Measurements from ENCODE around the gene SEMA3E.
A peak's percentile ranks its signal among the peaks of the same experiment; 100 is the strongest.

The SEMA3E gene

DNA sequence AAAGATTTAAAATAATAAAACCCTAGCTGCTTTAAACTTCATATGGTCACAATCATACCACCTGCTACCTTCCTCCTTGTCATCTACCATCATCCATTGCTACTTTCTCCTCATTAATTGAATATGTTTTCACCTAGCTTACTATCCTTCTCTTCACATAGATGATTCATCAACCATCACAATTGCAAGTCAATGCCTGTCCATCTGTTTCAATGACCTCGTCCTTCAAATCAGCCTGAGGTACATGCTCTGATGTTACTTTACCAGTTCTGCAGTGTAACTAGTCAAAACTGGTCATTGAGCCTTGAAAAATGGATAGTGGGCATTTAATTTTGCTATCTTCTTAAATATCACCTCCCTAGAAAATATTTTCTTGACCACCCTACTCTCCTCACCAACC lies 164.7 kb downstream of the SEMA3E start:
- DNase-seq = no peak
- peaks cover 4% of the 10 kb centered on the region for H3K27me3 Mint-ChIP-seq (ENCODE audit: low read depth, poor library complexity)
- no peaks in the 10 kb centered on the region for H3K36me3 Mint-ChIP-seq (ENCODE audit: low read depth)
- TF ChIP-seq CTCF (IDR thresholded peaks at IDR 0.05) = no peak
- H3K9me3 Mint-ChIP-seq = no peaks in the 10 kb centered on the region
- H3K4me1 Mint-ChIP-seq = no peaks in the 10 kb centered on the region
- no peak overlapping the region for H3K4me3 Mint-ChIP-seq
- no peak overlapping the region for H3K27ac Mint-ChIP-seq

DNA sequence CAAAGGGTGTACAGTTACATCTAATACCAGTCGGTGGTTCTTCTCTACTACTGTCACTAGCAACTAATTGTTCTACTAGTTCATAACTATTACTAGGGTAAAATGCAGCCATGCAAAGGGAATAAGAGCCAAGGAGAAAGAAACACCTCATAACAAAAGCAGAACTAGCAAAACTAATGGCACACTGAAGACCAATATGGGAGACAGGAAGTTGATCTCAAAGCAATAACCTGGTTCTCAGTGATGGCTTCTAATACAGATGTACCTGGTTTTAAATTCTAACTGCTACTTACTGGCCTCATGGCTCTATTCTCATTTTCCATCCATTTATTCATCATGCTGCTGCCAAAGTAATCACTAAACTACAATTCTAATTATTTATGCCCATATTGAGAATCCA lies 170.3 kb downstream of the SEMA3E start:
- no peak for TF ChIP-seq CTCF (IDR thresholded peaks at IDR 0.05)
- Mint-ChIP-seq H3K9me3 (no peaks in the 10 kb centered on the region), H3K4me3 (no peak overlapping the region), H3K27me3 (ENCODE audit: low read depth, poor library complexity) (peaks cover 4% of the 10 kb centered on the region), H3K27ac (no peak overlapping the region), H3K4me1 (no peaks in the 10 kb centered on the region), H3K36me3 (ENCODE audit: low read depth) (no peaks in the 10 kb centered on the region)
- DNase-seq = no peak

DNA sequence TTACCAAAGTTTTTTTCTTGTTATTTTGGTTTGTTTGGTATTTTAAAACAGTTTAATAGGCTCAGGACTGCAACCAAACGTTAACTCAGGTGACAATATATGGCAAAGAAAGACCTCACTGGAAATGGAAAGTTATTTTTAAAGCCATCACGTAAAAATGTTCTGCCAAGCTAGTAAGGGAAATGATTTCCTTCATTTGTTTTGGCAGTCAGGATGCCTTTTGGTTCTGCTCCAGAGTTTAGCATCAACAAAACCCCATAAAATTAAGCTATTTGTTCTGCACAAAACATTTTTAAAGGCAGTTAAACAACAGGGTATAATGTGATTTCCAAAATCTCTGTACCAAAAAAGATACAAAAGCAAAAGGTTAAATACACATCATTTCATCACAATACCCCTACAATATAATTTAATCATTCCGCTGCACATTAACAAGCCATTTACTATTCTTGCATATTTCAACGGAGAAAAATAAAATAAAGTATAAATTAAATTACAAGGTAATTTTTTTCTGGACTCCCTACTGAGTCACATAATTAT lies 172.4 kb downstream of the SEMA3E start:
- no peak for TF ChIP-seq CTCF (IDR thresholded peaks at IDR 0.05)
- Mint-ChIP-seq H3K4me1 (no peaks in the 10 kb centered on the region), H3K36me3 (ENCODE audit: low read depth) (no peaks in the 10 kb centered on the region), H3K9me3 (no peaks in the 10 kb centered on the region), H3K4me3 (no peak overlapping the region), H3K27ac (no peak overlapping the region), H3K27me3 (ENCODE audit: low read depth, poor library complexity) (peaks cover 4% of the 10 kb centered on the region)
- DNase-seq = no peak

DNA sequence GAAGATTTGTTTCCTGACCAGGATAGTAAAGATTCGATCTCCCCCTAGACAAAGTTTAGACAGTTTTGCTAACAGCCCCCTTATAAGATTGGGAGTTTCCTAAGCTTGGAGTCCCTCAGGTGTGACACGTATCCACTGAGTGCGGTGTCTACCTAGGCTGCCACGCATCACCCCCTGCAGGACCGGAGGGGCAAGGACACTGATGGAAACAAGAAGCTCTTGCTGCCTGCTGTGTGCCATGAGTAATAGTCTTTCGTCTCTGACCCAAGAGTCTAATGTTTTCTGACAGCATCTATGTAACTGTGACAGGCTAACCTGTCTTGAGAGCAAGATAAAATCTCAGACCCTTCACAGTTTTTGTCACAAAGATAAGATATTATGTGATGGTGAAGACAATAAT lies 173.5 kb downstream of the SEMA3E start:
- TF ChIP-seq CTCF (IDR thresholded peaks at IDR 0.05) = no peak
- Mint-ChIP-seq H3K4me3 (no peak overlapping the region), H3K9me3 (no peaks in the 10 kb centered on the region), H3K27me3 (ENCODE audit: low read depth, poor library complexity) (peaks cover 4% of the 10 kb centered on the region), H3K27ac (no peak overlapping the region), H3K4me1 (no peaks in the 10 kb centered on the region), H3K36me3 (ENCODE audit: low read depth) (no peaks in the 10 kb centered on the region)
- peak; percentile 5 for DNase-seq

- no peak for TF ChIP-seq CTCF (IDR thresholded peaks at IDR 0.05)
Measured at GRCh38 chr7:83472376-83472775, 176.6 kb downstream of the SEMA3E start.

GRCh38 chr7:83469491-83469890 lies 179.4 kb downstream of the SEMA3E start:
- no peaks in the 10 kb centered on the region for H3K4me1 Mint-ChIP-seq
- H3K9me3 Mint-ChIP-seq = no peaks in the 10 kb centered on the region
- no peak overlapping the region for H3K4me3 Mint-ChIP-seq
- H3K27me3 Mint-ChIP-seq (ENCODE audit: low read depth, poor library complexity) = peaks cover 9% of the 10 kb centered on the region
- H3K27ac Mint-ChIP-seq = no peak overlapping the region
- TF ChIP-seq CTCF (IDR thresholded peaks at IDR 0.05) = no peak
- no peak for DNase-seq
- no peaks in the 10 kb centered on the region for H3K36me3 Mint-ChIP-seq (ENCODE audit: low read depth)

More at GRCh38 chr7:83472376-83472775, 176.6 kb downstream of the SEMA3E start:
- Mint-ChIP-seq H3K36me3 (ENCODE audit: low read depth) (no peaks in the 10 kb centered on the region), H3K27me3 (ENCODE audit: low read depth, poor library complexity) (peaks cover 4% of the 10 kb centered on the region), H3K27ac (no peak overlapping the region), H3K4me1 (no peaks in the 10 kb centered on the region), H3K9me3 (no peaks in the 10 kb centered on the region), H3K4me3 (no peak overlapping the region)
- DNase-seq = no peak

All from nephron progenitor cell (in vitro differentiated cells).